HG03135 (cell line): ENCODE measurements around the gene PTPN6.

Experiments
- ATAC-seq: cut with Tn5 transposase; IDR thresholded peaks from one replicate; pipeline ENCODE4 v1.9.1; 2021; ENCODE audit warnings: mild to moderate bottlenecking, moderate library complexity; ENCODE audit not compliant: unreplicated experiment

PTPN6 gene

GRCh38 chr12:6965026-6965661 is 14.0 kb downstream of the PTPN6 start:
- peak; percentile 38 for ATAC-seq

GRCh38 chr12:6965714-6966113 is 14.6 kb downstream of the PTPN6 start:
- ATAC-seq: no peak

- no peak for ATAC-seq
Measured at GRCh38 chr12:6966351-6966750, 15.2 kb downstream of the PTPN6 start.

- ATAC-seq: no peak
Measured at GRCh38 chr12:6967651-6968100, 16.5 kb downstream of the PTPN6 start.

- no peak for ATAC-seq
Measured at GRCh38 chr12:6968426-6968825, 17.3 kb downstream of the PTPN6 start.

- peak; percentile 32 for ATAC-seq
Measured at GRCh38 chr12:6970096-6970527, 19.0 kb downstream of the PTPN6 start.

- ATAC-seq: no peak
Measured at GRCh38 chr12:6974180-6974579, 23.0 kb downstream of the PTPN6 start.

- ATAC-seq: no peak
Measured at GRCh38 chr12:6975297-6976032, 24.3 kb downstream of the PTPN6 start.

- ATAC-seq: no peak
Measured at GRCh38 chr12:6977653-6978052, 26.5 kb downstream of the PTPN6 start.

- ATAC-seq: no peak
Measured at GRCh38 chr12:6978188-6978587, 27.0 kb downstream of the PTPN6 start.

GRCh38 chr12:6978611-6979011 is 27.5 kb downstream of the PTPN6 start:
- ATAC-seq: no peak

GRCh38 chr12:6979021-6979420 is 27.9 kb downstream of the PTPN6 start:
- ATAC-seq: no peak

GRCh38 chr12:6979453-6979852 is 28.3 kb downstream of the PTPN6 start:
- ATAC-seq: no peak

GRCh38 chr12:6980075-6980474 is 28.9 kb downstream of the PTPN6 start:
- no peak for ATAC-seq

GRCh38 chr12:6980740-6981139 is 29.6 kb downstream of the PTPN6 start:
- ATAC-seq: no peak

GRCh38 chr12:6981152-6982052 is 30.2 kb downstream of the PTPN6 start:
- ATAC-seq: no peak

- ATAC-seq: no peak
Measured at GRCh38 chr12:6982532-6982931, 31.4 kb downstream of the PTPN6 start.

- ATAC-seq: no peak
Measured at GRCh38 chr12:6987956-6988553, 36.9 kb downstream of the PTPN6 start.

GRCh38 chr12:6996040-6996441 is 44.9 kb downstream of the PTPN6 start:
- ATAC-seq: no peak

GRCh38 chr12:6998715-6999451 is 47.7 kb downstream of the PTPN6 start:
- no peak for ATAC-seq
